ENCODE data around the gene KRTAP10-4. TPM values are rescaled to one million over a fixed set of nuclear protein-coding genes. Genes with fewer than 3 reads are reported as not detected.

Gene KRTAP10-4
- total and polyA plus RNA-seq, 2 donors from 2014 or later: not detected

DNA sequence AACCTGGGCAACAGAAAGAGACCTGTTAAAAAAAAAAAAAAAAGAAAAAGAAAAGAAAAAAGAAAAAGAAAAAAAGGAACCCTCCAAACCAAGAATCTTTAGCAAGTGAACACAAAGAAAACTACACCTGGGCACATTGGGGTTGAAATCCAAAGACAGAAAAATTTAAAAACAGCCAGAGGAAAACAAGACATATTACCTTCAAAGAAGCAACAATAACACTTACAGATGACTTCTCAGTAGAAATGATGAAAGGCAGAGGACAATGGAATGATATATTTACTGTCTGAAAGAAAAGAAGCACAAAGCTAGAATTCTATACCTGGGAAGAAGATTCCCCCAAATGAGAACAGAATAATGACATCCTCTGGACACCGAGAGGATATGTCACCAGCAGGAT lies 30.8 kb upstream of the KRTAP10-4 start:
- FAIRE-seq: no peak
- no peak overlapping the region for H3K27ac ChIP-seq (ENCODE audit: low read depth in 2 of 2, low read length in 2 of 2)
- intact Hi-C loops (cut with DNase I): no loop called here
- no peaks in the 10 kb centered on the region for H3K4me1 ChIP-seq (ENCODE audit: control insufficient read depth in 2 of 3, insufficient read depth in 2 of 3, low read depth in 1 of 3, low read length in 3 of 3)
- H3K9me3 ChIP-seq (ENCODE audit: control insufficient read depth in 2 of 3, insufficient read depth in 1 of 3, low read length in 3 of 3): peaks cover 0 to 9% (median 0%) of the 10 kb centered on the region in 3 donors
- H3K4me3 ChIP-seq (ENCODE audit: low read length in 3 of 3): no peak overlapping the region
- TF ChIP-seq, protein P1, sequence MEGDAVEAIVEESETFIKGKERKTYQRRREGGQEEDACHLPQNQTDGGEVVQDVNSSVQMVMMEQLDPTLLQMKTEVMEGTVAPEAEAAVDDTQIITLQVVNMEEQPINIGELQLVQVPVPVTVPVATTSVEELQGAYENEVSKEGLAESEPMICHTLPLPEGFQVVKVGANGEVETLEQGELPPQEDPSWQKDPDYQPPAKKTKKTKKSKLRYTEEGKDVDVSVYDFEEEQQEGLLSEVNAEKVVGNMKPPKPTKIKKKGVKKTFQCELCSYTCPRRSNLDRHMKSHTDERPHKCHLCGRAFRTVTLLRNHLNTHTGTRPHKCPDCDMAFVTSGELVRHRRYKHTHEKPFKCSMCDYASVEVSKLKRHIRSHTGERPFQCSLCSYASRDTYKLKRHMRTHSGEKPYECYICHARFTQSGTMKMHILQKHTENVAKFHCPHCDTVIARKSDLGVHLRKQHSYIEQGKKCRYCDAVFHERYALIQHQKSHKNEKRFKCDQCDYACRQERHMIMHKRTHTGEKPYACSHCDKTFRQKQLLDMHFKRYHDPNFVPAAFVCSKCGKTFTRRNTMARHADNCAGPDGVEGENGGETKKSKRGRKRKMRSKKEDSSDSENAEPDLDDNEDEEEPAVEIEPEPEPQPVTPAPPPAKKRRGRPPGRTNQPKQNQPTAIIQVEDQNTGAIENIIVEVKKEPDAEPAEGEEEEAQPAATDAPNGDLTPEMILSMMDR (IDR thresholded peaks at IDR 0.05; ENCODE audit: borderline replicate concordance, extremely low read depth, insufficient read depth): no peak
- no peak for DNase-seq
- H3K9ac ChIP-seq (ENCODE audit: low read length in 3 of 3): no peak overlapping the region
- no peaks in the 10 kb centered on the region for H3K36me3 ChIP-seq (ENCODE audit: control insufficient read depth in 2 of 3, insufficient read depth in 3 of 3, low read length in 3 of 3)
- no peaks in the 10 kb centered on the region for H3K27me3 ChIP-seq (ENCODE audit: control insufficient read depth, insufficient read depth, low read length)

DNA sequence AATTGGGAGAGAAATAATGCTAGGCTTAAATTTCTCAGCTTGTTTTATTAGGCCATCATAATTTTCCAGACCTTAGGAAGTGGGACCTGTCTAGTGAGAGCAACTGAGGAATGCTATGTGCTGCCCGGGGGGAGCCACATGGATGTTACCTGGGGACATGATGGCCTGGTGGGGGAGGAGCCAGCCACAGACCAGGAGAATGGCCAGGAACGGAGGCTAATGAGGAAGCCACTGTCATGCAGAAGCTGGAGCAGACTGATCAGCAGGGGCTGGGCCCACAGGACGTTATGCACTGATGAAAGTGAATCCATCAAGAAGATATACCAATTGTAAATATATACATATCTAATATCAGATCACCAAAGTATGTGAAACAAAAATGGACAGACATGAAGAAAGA lies 29.0 kb upstream of the KRTAP10-4 start:
- FAIRE-seq: no peak

DNA sequence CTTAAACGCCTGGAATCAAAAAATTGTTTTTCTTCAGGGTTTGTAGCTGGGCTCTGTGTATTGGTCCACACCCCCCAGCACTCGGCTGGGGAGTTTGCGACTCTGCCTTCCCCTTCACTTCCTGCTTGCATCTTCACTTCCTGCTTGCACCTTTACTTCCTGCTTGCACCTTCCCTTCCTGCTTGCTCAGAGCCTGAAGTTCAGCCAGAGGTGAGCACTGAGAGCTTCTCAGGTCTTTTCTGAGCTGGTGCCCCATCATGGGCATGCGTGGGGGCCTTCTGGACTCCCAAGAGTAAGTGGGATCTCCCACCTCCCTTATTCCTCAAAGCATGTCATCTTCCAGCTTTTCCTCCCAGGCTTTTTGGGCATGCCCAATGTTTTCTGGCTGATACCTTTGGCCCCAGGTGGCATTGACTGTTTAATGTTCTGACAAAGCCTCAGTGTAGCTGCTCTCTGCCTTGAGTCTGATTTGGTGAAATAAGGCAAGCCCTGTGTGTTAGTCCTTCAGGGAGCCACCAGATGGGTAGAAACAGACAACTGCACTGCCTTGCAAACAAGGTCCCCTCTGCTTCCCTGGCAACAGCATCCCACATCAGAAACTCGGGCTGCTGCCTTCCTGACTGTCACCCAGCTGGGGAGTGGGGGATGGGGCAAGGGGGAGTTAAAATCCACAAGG lies 25.7 kb upstream of the KRTAP10-4 start:
- FAIRE-seq: no peak

More for the DNA sequence above, 29.0 kb upstream of the KRTAP10-4 start:
- TF ChIP-seq, protein P1 (IDR thresholded peaks at IDR 0.05; ENCODE audit: borderline replicate concordance, extremely low read depth, insufficient read depth): no peak
- DNase-seq: no peak
- H3K4me3 ChIP-seq (ENCODE audit: low read length in 3 of 3): no peak overlapping the region
- peaks cover 0 to 9% (median 0%) of the 10 kb centered on the region in 3 donors for H3K9me3 ChIP-seq (ENCODE audit: control insufficient read depth in 2 of 3, insufficient read depth in 1 of 3, low read length in 3 of 3)
- no peak overlapping the region for H3K27ac ChIP-seq (ENCODE audit: low read depth in 2 of 2, low read length in 2 of 2)
- H3K4me1 ChIP-seq (ENCODE audit: control insufficient read depth in 2 of 3, insufficient read depth in 2 of 3, low read depth in 1 of 3, low read length in 3 of 3): no peaks in the 10 kb centered on the region
- no peaks in the 10 kb centered on the region for H3K27me3 ChIP-seq (ENCODE audit: control insufficient read depth, insufficient read depth, low read length)
- H3K9ac ChIP-seq (ENCODE audit: low read length in 3 of 3): no peak overlapping the region
- intact Hi-C loops (cut with DNase I): no loop called here
- no peaks in the 10 kb centered on the region for H3K36me3 ChIP-seq (ENCODE audit: control insufficient read depth in 2 of 3, insufficient read depth in 3 of 3, low read length in 3 of 3)

More for the DNA sequence above, 25.7 kb upstream of the KRTAP10-4 start:
- DNase-seq: no peak
- Histone ChIP-seq H3K4me3 (ENCODE audit: low read length in 3 of 3) (no peak overlapping the region), H3K9me3 (ENCODE audit: control insufficient read depth in 2 of 3, insufficient read depth in 1 of 3, low read length in 3 of 3) (peaks cover 0 to 2% (median 0%) of the 10 kb centered on the region in 3 donors), H3K27me3 (ENCODE audit: control insufficient read depth, insufficient read depth, low read length) (no peaks in the 10 kb centered on the region), H3K27ac (ENCODE audit: low read depth in 2 of 2, low read length in 2 of 2) (no peak overlapping the region), H3K9ac (ENCODE audit: low read length in 3 of 3) (no peak overlapping the region), H3K36me3 (ENCODE audit: control insufficient read depth in 2 of 3, insufficient read depth in 3 of 3, low read length in 3 of 3) (no peaks in the 10 kb centered on the region), H3K4me1 (ENCODE audit: control insufficient read depth in 2 of 3, insufficient read depth in 2 of 3, low read depth in 1 of 3, low read length in 3 of 3) (no peaks in the 10 kb centered on the region)
- intact Hi-C loops (cut with DNase I): no loop called here
- TF ChIP-seq, protein P1 (IDR thresholded peaks at IDR 0.05; ENCODE audit: borderline replicate concordance, extremely low read depth, insufficient read depth): no peak

Measured in kidney (tissue), 14 donors.